Measurements from ENCODE around the gene C19orf47.

The C19orf47 gene

GRCh38 chr19:40323705-40324104 is 24.5 kb downstream of the C19orf47 start:
- H3K27me3 ChIP-seq (replicated peaks in 2 of 5; ENCODE audit: control insufficient read depth in 4 of 5, insufficient read depth in 5 of 5, low read length in 4 of 5) = no peaks in the 10 kb centered on the region
- no peak for DNase-seq
- 93% methylated on average over 3 of the region's 13 CpGs for WGBS (ENCODE audit: insufficient coverage)
- H3K4me3 ChIP-seq (ENCODE audit: control insufficient read depth in 1 of 7, extremely low read depth in 1 of 7, insufficient read depth in 4 of 7, low read depth in 2 of 7, low read length in 6 of 7) = no peak overlapping the region
- no peaks in the 10 kb centered on the region for H3K9me3 ChIP-seq (ENCODE audit: control extremely low read depth in 1 of 5, control insufficient read depth in 4 of 5, insufficient read depth in 2 of 5, low read depth in 1 of 5, low read length in 4 of 5)
- ChIA-PET POLR2A (no interaction called here), CTCF (no interaction called here)
- H3K27ac ChIP-seq (ENCODE audit: insufficient read depth in 1 of 2, low read depth in 1 of 2, low read length in 2 of 2, poor library complexity in 1 of 2, severe bottlenecking in 2 of 2) = no peak overlapping the region
- no peaks in the 10 kb centered on the region for H3K4me1 ChIP-seq (ENCODE audit: control extremely low read depth in 1 of 4, control insufficient read depth in 4 of 4, insufficient read depth in 4 of 4, low read length in 3 of 4)
- peaks cover 15 to 81% (median 69%) of the 10 kb centered on the region in 4 experiments for H3K36me3 ChIP-seq (ENCODE audit: control insufficient read depth in 4 of 4, insufficient read depth in 4 of 4, low read length in 3 of 4)

GRCh38 chr19:40322951-40323615 is 25.1 kb downstream of the C19orf47 start:
- 97% methylated on average over 13 of the region's 15 CpGs for WGBS (ENCODE audit: insufficient coverage)
- no peak for DNase-seq
- no peak overlapping the region for H3K4me3 ChIP-seq (ENCODE audit: control insufficient read depth in 1 of 7, extremely low read depth in 1 of 7, insufficient read depth in 4 of 7, low read depth in 2 of 7, low read length in 6 of 7)
- H3K27ac ChIP-seq (ENCODE audit: insufficient read depth in 1 of 2, low read depth in 1 of 2, low read length in 2 of 2, poor library complexity in 1 of 2, severe bottlenecking in 2 of 2) = no peak overlapping the region
- no peaks in the 10 kb centered on the region for H3K9me3 ChIP-seq (ENCODE audit: control extremely low read depth in 1 of 5, control insufficient read depth in 4 of 5, insufficient read depth in 2 of 5, low read depth in 1 of 5, low read length in 4 of 5)
- ChIA-PET POLR2A (no interaction called here), CTCF (no interaction called here)
- no peaks in the 10 kb centered on the region for H3K4me1 ChIP-seq (ENCODE audit: control extremely low read depth in 1 of 4, control insufficient read depth in 4 of 4, insufficient read depth in 4 of 4, low read length in 3 of 4)
- H3K27me3 ChIP-seq (replicated peaks in 2 of 5; ENCODE audit: control insufficient read depth in 4 of 5, insufficient read depth in 5 of 5, low read length in 4 of 5) = no peaks in the 10 kb centered on the region
- H3K36me3 ChIP-seq (ENCODE audit: control insufficient read depth in 4 of 4, insufficient read depth in 4 of 4, low read length in 3 of 4) = peaks cover 13 to 75% (median 65%) of the 10 kb centered on the region in 4 experiments

- POLR2A ChIA-PET = no interaction called here
- no peak for DNase-seq
- H3K27ac ChIP-seq (ENCODE audit: insufficient read depth in 1 of 2, low read depth in 1 of 2, low read length in 2 of 2, poor library complexity in 1 of 2, severe bottlenecking in 2 of 2) = no peak overlapping the region
- WGBS (ENCODE audit: insufficient coverage) = 98% methylated on average over 7 of the region's 7 CpGs
- peaks cover 10 to 70% (median 59%) of the 10 kb centered on the region in 4 experiments for H3K36me3 ChIP-seq (ENCODE audit: control insufficient read depth in 4 of 4, insufficient read depth in 4 of 4, low read length in 3 of 4)
- no peaks in the 10 kb centered on the region for H3K27me3 ChIP-seq (replicated peaks in 2 of 5; ENCODE audit: control insufficient read depth in 4 of 5, insufficient read depth in 5 of 5, low read length in 4 of 5)
- no peaks in the 10 kb centered on the region for H3K9me3 ChIP-seq (ENCODE audit: control extremely low read depth in 1 of 5, control insufficient read depth in 4 of 5, insufficient read depth in 2 of 5, low read depth in 1 of 5, low read length in 4 of 5)
- CTCF ChIA-PET = no interaction called here
- H3K4me3 ChIP-seq (ENCODE audit: control insufficient read depth in 1 of 7, extremely low read depth in 1 of 7, insufficient read depth in 4 of 7, low read depth in 2 of 7, low read length in 6 of 7) = no peak overlapping the region
- H3K4me1 ChIP-seq (ENCODE audit: control extremely low read depth in 1 of 4, control insufficient read depth in 4 of 4, insufficient read depth in 4 of 4, low read length in 3 of 4) = no peaks in the 10 kb centered on the region
These were observed 26.0 kb downstream of the C19orf47 start for GRCh38 chr19:40322271-40322610.

- POLR2A ChIA-PET = interaction anchor here (0.6 kb wide), 1 partner anchor 746 kb away, joined by 3 read pairs; no protein-coding TSS in a partner anchor
- DNase-seq = no peak
- no peak overlapping the region for H3K4me3 ChIP-seq (ENCODE audit: control insufficient read depth in 1 of 7, extremely low read depth in 1 of 7, insufficient read depth in 4 of 7, low read depth in 2 of 7, low read length in 6 of 7)
These were observed 26.5 kb downstream of the C19orf47 start for GRCh38 chr19:40321566-40322270.

GRCh38 chr19:40321076-40321475 is 27.1 kb downstream of the C19orf47 start:
- DNase-seq = no peak
- CTCF ChIA-PET = no interaction called here

More at GRCh38 chr19:40321566-40322270, 26.5 kb downstream of the C19orf47 start:
- peaks cover 10 to 69% (median 58%) of the 10 kb centered on the region in 4 experiments for H3K36me3 ChIP-seq (ENCODE audit: control insufficient read depth in 4 of 4, insufficient read depth in 4 of 4, low read length in 3 of 4)
- no peaks in the 10 kb centered on the region for H3K9me3 ChIP-seq (ENCODE audit: control extremely low read depth in 1 of 5, control insufficient read depth in 4 of 5, insufficient read depth in 2 of 5, low read depth in 1 of 5, low read length in 4 of 5)
- no peak overlapping the region for H3K27ac ChIP-seq (ENCODE audit: insufficient read depth in 1 of 2, low read depth in 1 of 2, low read length in 2 of 2, poor library complexity in 1 of 2, severe bottlenecking in 2 of 2)
- CTCF ChIA-PET = no interaction called here
- no peaks in the 10 kb centered on the region for H3K4me1 ChIP-seq (ENCODE audit: control extremely low read depth in 1 of 4, control insufficient read depth in 4 of 4, insufficient read depth in 4 of 4, low read length in 3 of 4)
- no peaks in the 10 kb centered on the region for H3K27me3 ChIP-seq (replicated peaks in 2 of 5; ENCODE audit: control insufficient read depth in 4 of 5, insufficient read depth in 5 of 5, low read length in 4 of 5)
- WGBS (ENCODE audit: insufficient coverage) = 96% methylated on average over 22 of the region's 27 CpGs

GRCh38 chr19:40320558-40320935 is 27.6 kb downstream of the C19orf47 start:
- H3K4me3 ChIP-seq (ENCODE audit: control insufficient read depth in 1 of 7, extremely low read depth in 1 of 7, insufficient read depth in 4 of 7, low read depth in 2 of 7, low read length in 6 of 7) = no peak overlapping the region
- H3K27ac ChIP-seq (ENCODE audit: insufficient read depth in 1 of 2, low read depth in 1 of 2, low read length in 2 of 2, poor library complexity in 1 of 2, severe bottlenecking in 2 of 2) = no peak overlapping the region
- ChIA-PET POLR2A (no interaction called here), CTCF (no interaction called here)
- no peak for DNase-seq
- no peaks in the 10 kb centered on the region for H3K9me3 ChIP-seq (ENCODE audit: control extremely low read depth in 1 of 5, control insufficient read depth in 4 of 5, insufficient read depth in 2 of 5, low read depth in 1 of 5, low read length in 4 of 5)
- H3K36me3 ChIP-seq (ENCODE audit: control insufficient read depth in 4 of 4, insufficient read depth in 4 of 4, low read length in 3 of 4) = peaks cover 8 to 64% (median 51%) of the 10 kb centered on the region in 4 experiments
- no peaks in the 10 kb centered on the region for H3K27me3 ChIP-seq (replicated peaks in 2 of 5; ENCODE audit: control insufficient read depth in 4 of 5, insufficient read depth in 5 of 5, low read length in 4 of 5)
- no peaks in the 10 kb centered on the region for H3K4me1 ChIP-seq (ENCODE audit: control extremely low read depth in 1 of 4, control insufficient read depth in 4 of 4, insufficient read depth in 4 of 4, low read length in 3 of 4)
- 95% methylated on average over 5 of the region's 7 CpGs for WGBS (ENCODE audit: insufficient coverage)

More at GRCh38 chr19:40321076-40321475, 27.1 kb downstream of the C19orf47 start:
- Histone ChIP-seq H3K4me1 (ENCODE audit: control extremely low read depth in 1 of 4, control insufficient read depth in 4 of 4, insufficient read depth in 4 of 4, low read length in 3 of 4) (no peaks in the 10 kb centered on the region), H3K27ac (ENCODE audit: insufficient read depth in 1 of 2, low read depth in 1 of 2, low read length in 2 of 2, poor library complexity in 1 of 2, severe bottlenecking in 2 of 2) (no peak overlapping the region), H3K4me3 (ENCODE audit: control insufficient read depth in 1 of 7, extremely low read depth in 1 of 7, insufficient read depth in 4 of 7, low read depth in 2 of 7, low read length in 6 of 7) (no peak overlapping the region), H3K36me3 (ENCODE audit: control insufficient read depth in 4 of 4, insufficient read depth in 4 of 4, low read length in 3 of 4) (peaks cover 10 to 66% (median 55%) of the 10 kb centered on the region in 4 experiments), H3K27me3 (replicated peaks in 2 of 5; ENCODE audit: control insufficient read depth in 4 of 5, insufficient read depth in 5 of 5, low read length in 4 of 5) (no peaks in the 10 kb centered on the region), H3K9me3 (ENCODE audit: control extremely low read depth in 1 of 5, control insufficient read depth in 4 of 5, insufficient read depth in 2 of 5, low read depth in 1 of 5, low read length in 4 of 5) (no peaks in the 10 kb centered on the region)
- POLR2A ChIA-PET = interaction anchor here (0.6 kb wide), 1 partner anchor 745 kb away, joined by 3 read pairs; no protein-coding TSS in a partner anchor
- WGBS (ENCODE audit: insufficient coverage) = 96% methylated on average over 18 of the region's 18 CpGs

GRCh38 chr19:40317338-40317737 is 30.9 kb downstream of the C19orf47 start:
- ChIA-PET POLR2A (no interaction called here), CTCF (no interaction called here)
- WGBS (ENCODE audit: insufficient coverage) = 94% methylated on average over 5 of the region's 7 CpGs

More at GRCh38 chr19:40317338-40317737, 30.9 kb downstream of the C19orf47 start:
- H3K27ac ChIP-seq (ENCODE audit: insufficient read depth in 1 of 2, low read depth in 1 of 2, low read length in 2 of 2, poor library complexity in 1 of 2, severe bottlenecking in 2 of 2) = no peak overlapping the region
- H3K4me1 ChIP-seq (ENCODE audit: control extremely low read depth in 1 of 4, control insufficient read depth in 4 of 4, insufficient read depth in 4 of 4, low read length in 3 of 4) = peaks cover 0 to 7% (median 2%) of the 10 kb centered on the region in 4 experiments
- no peaks in the 10 kb centered on the region for H3K27me3 ChIP-seq (replicated peaks in 2 of 5; ENCODE audit: control insufficient read depth in 4 of 5, insufficient read depth in 5 of 5, low read length in 4 of 5)
- peaks cover 0 to 2% (median 0%) of the 10 kb centered on the region in 5 experiments for H3K9me3 ChIP-seq (ENCODE audit: control extremely low read depth in 1 of 5, control insufficient read depth in 4 of 5, insufficient read depth in 2 of 5, low read depth in 1 of 5, low read length in 4 of 5)
- peaks cover 5 to 34% (median 23%) of the 10 kb centered on the region in 4 experiments for H3K36me3 ChIP-seq (ENCODE audit: control insufficient read depth in 4 of 4, insufficient read depth in 4 of 4, low read length in 3 of 4)
- no peak for DNase-seq
- no peak overlapping the region for H3K4me3 ChIP-seq (ENCODE audit: control insufficient read depth in 1 of 7, extremely low read depth in 1 of 7, insufficient read depth in 4 of 7, low read depth in 2 of 7, low read length in 6 of 7)

Data from common myeloid progenitor, CD34-positive (primary cell).